Activated B cell treated with CpG ODN at 0.5 μM for 24 hours (primary cell): ENCODE results near the gene CD96. TPM values are rescaled to one million over a fixed set of nuclear protein-coding genes. Genes with fewer than 3 reads are reported as not detected.

Experiments
- ATAC-seq: fragments of 200-7000 bp; cut with Tn5 transposase; one replicate; pipeline ENCODE4 v1.10.0; 2021; ENCODE audit warnings: low read depth, mild to moderate bottlenecking, moderate library complexity
- CTCF ChIA-PET: fragments of 350-600 bp; sonication (Branson Sonifier 250); formaldehyde crosslinking; loops from one replicate; lab custom pipeline; 2021; ENCODE audit warnings: antibody characterized with exemption; lab: Charles Lee
- POLR2A ChIA-PET: fragments of 350-600 bp; sonication (Branson Sonifier 250); formaldehyde crosslinking; loops from one replicate; lab custom pipeline; 2021; ENCODE audit warnings: antibody characterized with exemption; lab: Charles Lee
- DNase-seq: peaks from one replicate; pipeline ENCODE4 v3.0.0; 2022
- H3K27ac Mint-ChIP-seq: one replicate; pipeline ENCODE4 v1.8.0; 2020; ENCODE audit warnings: mixed read lengths
- H3K27me3 Mint-ChIP-seq: one replicate; pipeline ENCODE4 v1.8.0; 2021; ENCODE audit warnings: mixed read lengths
- H3K36me3 Mint-ChIP-seq: one replicate; pipeline ENCODE4 v1.8.0; 2021; ENCODE audit warnings: low read depth, mixed read lengths
- H3K4me1 Mint-ChIP-seq: one replicate; pipeline ENCODE4 v1.8.0; 2021; ENCODE audit warnings: mixed read lengths
- H3K4me3 Mint-ChIP-seq: one replicate; pipeline ENCODE4 v1.8.0; 2020; ENCODE audit warnings: mild to moderate bottlenecking, mixed read lengths
- H3K9me3 Mint-ChIP-seq: one replicate; pipeline ENCODE4 v1.8.0; 2020; ENCODE audit warnings: mixed read lengths
- CTCF ChIP-seq: fragments of 200-600 bp; IDR thresholded peaks from one replicate; pipeline ENCODE4 v1.8.0; 2022; ENCODE audit warnings: antibody characterized with exemption, mild to moderate bottlenecking
- intact Hi-C: fragments of 100-400 bp; cut with micrococcal nuclease; formaldehyde crosslinking; loops from one replicate; pipeline ENCODE4 v1.15.1; 2024
- total RNA-seq: library from RNA; stranded (reverse); gene quantifications from 2 replicates; pipeline ENCODE4 v1.2.3, GENCODE V29; 2022

The CD96 gene
- total RNA-seq, 1 donor from 2014 or later: 34.3 TPM

DNA sequence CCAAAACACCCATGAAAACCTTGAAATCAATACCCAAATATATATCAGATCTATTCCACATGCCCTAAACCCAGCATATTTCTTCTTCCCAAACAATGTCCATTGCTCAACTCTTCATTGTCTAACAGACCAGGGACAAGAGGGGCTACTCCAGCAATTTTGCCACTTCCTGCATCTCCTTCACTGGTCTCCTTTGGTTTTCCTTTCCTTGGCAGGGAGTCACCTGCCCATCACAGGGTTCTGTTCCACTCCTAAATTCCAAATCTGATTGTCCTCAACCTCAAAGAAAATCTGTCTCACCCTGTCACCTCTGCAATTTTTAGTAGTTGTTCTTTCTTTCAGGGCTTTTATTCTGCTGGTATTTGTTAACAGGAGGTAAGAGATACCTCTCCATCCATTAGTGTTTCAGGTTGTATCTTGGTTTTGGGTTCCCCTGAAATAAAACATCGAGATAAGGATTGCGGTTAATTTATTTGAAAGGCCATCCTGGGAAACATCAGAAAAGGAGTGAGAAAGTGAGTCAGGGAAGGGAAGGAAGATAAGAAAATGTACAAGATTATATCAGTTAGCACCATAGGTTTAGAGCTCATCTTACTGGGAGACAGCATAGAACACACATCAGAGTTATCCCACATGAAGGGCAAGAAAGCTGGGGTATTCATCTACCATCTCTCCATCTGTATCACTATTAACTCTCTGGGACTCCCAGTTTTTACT, 39.6 kb downstream of the CD96 start:
- DNase-seq: no peak
- no peaks in the 10 kb centered on the region for H3K27me3 Mint-ChIP-seq
- intact Hi-C loops: no loop called here
- ChIA-PET CTCF (no interaction called here), POLR2A (no interaction called here)
- H3K36me3 Mint-ChIP-seq: peaks cover 36% of the 10 kb centered on the region
- TF ChIP-seq CTCF: no peak
- H3K4me1 Mint-ChIP-seq: peaks cover 40% of the 10 kb centered on the region
- no peaks in the 10 kb centered on the region for H3K9me3 Mint-ChIP-seq
- no peak overlapping the region for H3K4me3 Mint-ChIP-seq
- no peak overlapping the region for H3K27ac Mint-ChIP-seq
- ATAC-seq: no peak

DNA sequence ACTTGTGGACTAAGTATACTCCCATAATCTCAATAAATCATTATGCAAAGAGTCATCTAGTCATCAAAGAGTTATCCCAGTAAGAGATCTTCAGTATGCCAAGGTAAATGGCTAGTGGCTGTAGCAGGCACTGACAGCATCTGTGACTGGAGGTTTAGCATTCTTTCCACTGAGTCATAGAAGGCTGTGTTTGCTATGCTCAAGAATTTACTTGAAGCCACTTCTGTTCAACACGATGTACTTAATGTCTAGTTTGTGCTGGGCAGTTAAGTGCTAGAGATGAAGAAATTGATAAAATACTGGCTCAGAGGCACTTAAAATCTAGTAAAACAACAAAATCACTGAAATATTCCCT, 40.1 kb downstream of the CD96 start:
- Mint-ChIP-seq H3K36me3 (peaks cover 41% of the 10 kb centered on the region), H3K4me1 (peaks cover 43% of the 10 kb centered on the region), H3K9me3 (no peaks in the 10 kb centered on the region), H3K27ac (no peak overlapping the region), H3K4me3 (no peak overlapping the region), H3K27me3 (no peaks in the 10 kb centered on the region)
- DNase-seq (no peak), ATAC-seq (no peak)
- CTCF ChIA-PET: no interaction called here
- no peak for TF ChIP-seq CTCF
- intact Hi-C loops: no loop called here
- POLR2A ChIA-PET: no interaction called here

- intact Hi-C loops: no loop called here
- peaks cover 43% of the 10 kb centered on the region for H3K36me3 Mint-ChIP-seq
Observed at GRCh38 chr3:111584744-111585143, 42.7 kb downstream of the CD96 start.

DNA sequence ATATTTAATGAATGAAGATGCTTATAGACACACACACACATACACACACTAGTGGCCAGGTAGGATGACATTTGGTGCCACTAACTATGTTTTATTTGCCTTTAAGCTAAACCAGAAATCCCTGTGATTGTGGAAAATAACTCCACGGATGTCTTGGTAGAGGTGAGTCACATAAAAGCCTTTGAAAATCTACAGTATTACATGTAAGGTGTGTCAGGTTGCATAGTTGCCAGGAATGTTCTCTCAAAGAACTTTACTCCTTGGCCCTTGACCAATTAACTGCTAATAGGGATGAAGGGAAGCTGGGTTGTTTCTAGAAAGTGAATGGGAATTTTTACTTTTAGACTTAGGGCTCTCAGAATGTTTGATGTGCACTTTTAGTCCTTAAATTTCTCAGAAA, 43.2 kb downstream of the CD96 start:
- POLR2A ChIA-PET: no interaction called here
- Mint-ChIP-seq H3K27ac (no peak overlapping the region), H3K4me3 (no peak overlapping the region)

More at GRCh38 chr3:111584744-111585143, 42.7 kb downstream of the CD96 start:
- Mint-ChIP-seq H3K4me1 (peaks cover 34% of the 10 kb centered on the region), H3K27ac (no peak overlapping the region), H3K4me3 (no peak overlapping the region), H3K27me3 (no peaks in the 10 kb centered on the region), H3K9me3 (no peaks in the 10 kb centered on the region)
- ChIA-PET CTCF (no interaction called here), POLR2A (no interaction called here)
- DNase-seq (no peak), ATAC-seq (no peak)
- no peak for TF ChIP-seq CTCF

GRCh38 chr3:111588527-111588926, 46.5 kb downstream of the CD96 start:
- no peak for DNase-seq
- POLR2A ChIA-PET: interaction anchor here (0.9 kb wide), 1 partner anchor 46 kb away, joined by 3 read pairs; no protein-coding TSS in a partner anchor
- Mint-ChIP-seq H3K4me3 (no peak overlapping the region), H3K36me3 (peaks cover 35% of the 10 kb centered on the region), H3K27ac (peak overlapping the region; percentile 6), H3K4me1 (peaks cover 47% of the 10 kb centered on the region), H3K9me3 (no peaks in the 10 kb centered on the region), H3K27me3 (no peaks in the 10 kb centered on the region)
- intact Hi-C loops: no loop called here
- TF ChIP-seq CTCF: no peak
- CTCF ChIA-PET: interaction anchor here (1.2 kb wide), 1 partner anchor 27 kb away, joined by 3 read pairs; no protein-coding TSS in a partner anchor
- ATAC-seq: no peak

More for the DNA sequence above, 43.2 kb downstream of the CD96 start:
- no peaks in the 10 kb centered on the region for H3K27me3 Mint-ChIP-seq
- H3K4me1 Mint-ChIP-seq: peaks cover 34% of the 10 kb centered on the region
- DNase-seq (no peak), ATAC-seq (no peak)
- peaks cover 43% of the 10 kb centered on the region for H3K36me3 Mint-ChIP-seq
- no peak for TF ChIP-seq CTCF
- H3K9me3 Mint-ChIP-seq: no peaks in the 10 kb centered on the region
- CTCF ChIA-PET: no interaction called here
- intact Hi-C loops: no loop called here
